Activated CD4-positive, alpha-beta memory T cell treated with anti-CD3 and anti-CD28 coated beads, Interleukin-2, amount 10 ng/mL, durations not matched to agents 7 days and 5 days (primary cell): ENCODE measurements around the gene RIPK4. TPM values are rescaled to one million over a fixed set of nuclear protein-coding genes. Genes with fewer than 3 reads are reported as not detected.
"Not testable (repeated sequence)": the region's sequence is repeated elsewhere in the genome, so short reads cannot be mapped to it uniquely, and the experiment has no call there.

Experiments used
- CTCF ChIA-PET: fragments of 350-600 bp; sonication (Branson Sonifier 250); formaldehyde crosslinking; loops from one replicate; lab custom pipeline; 2021; ENCODE audit warnings: antibody characterized with exemption, inconsistent platforms; lab: Charles Lee
- POLR2A ChIA-PET: fragments of 350-600 bp; sonication (Branson Sonifier 250); formaldehyde crosslinking; loops from one replicate; lab custom pipeline; 2021; ENCODE audit warnings: antibody characterized with exemption; lab: Charles Lee
- DNase-seq: peaks from one replicate; pipeline ENCODE4 v3.0.0-alpha.2; 2020
- H3K27ac Mint-ChIP-seq: one replicate; pipeline ENCODE4 v1.8.0; 2021; ENCODE audit warnings: mild to moderate bottlenecking, mixed read lengths
- H3K27me3 Mint-ChIP-seq: one replicate; pipeline ENCODE4 v1.8.0; 2021; ENCODE audit warnings: mixed read lengths
- H3K36me3 Mint-ChIP-seq: one replicate; pipeline ENCODE4 v1.8.0; 2021; ENCODE audit warnings: low read depth, mixed read lengths
- H3K4me1 Mint-ChIP-seq: one replicate; pipeline ENCODE4 v1.8.0; 2021; ENCODE audit warnings: mixed read lengths
- H3K4me3 Mint-ChIP-seq: one replicate; pipeline ENCODE4 v1.8.0; 2021; ENCODE audit warnings: mild to moderate bottlenecking, mixed read lengths
- H3K9me3 Mint-ChIP-seq: one replicate; pipeline ENCODE4 v1.8.0; 2021; ENCODE audit warnings: mixed read lengths
- total RNA-seq, 2 experiments: library from RNA; stranded (reverse); gene quantifications; one replicate each; pipeline ENCODE4 v1.2.3, GENCODE V29; 2021

RIPK4 gene
- total RNA-seq, 2 experiments from 2014 or later = not detected

DNA sequence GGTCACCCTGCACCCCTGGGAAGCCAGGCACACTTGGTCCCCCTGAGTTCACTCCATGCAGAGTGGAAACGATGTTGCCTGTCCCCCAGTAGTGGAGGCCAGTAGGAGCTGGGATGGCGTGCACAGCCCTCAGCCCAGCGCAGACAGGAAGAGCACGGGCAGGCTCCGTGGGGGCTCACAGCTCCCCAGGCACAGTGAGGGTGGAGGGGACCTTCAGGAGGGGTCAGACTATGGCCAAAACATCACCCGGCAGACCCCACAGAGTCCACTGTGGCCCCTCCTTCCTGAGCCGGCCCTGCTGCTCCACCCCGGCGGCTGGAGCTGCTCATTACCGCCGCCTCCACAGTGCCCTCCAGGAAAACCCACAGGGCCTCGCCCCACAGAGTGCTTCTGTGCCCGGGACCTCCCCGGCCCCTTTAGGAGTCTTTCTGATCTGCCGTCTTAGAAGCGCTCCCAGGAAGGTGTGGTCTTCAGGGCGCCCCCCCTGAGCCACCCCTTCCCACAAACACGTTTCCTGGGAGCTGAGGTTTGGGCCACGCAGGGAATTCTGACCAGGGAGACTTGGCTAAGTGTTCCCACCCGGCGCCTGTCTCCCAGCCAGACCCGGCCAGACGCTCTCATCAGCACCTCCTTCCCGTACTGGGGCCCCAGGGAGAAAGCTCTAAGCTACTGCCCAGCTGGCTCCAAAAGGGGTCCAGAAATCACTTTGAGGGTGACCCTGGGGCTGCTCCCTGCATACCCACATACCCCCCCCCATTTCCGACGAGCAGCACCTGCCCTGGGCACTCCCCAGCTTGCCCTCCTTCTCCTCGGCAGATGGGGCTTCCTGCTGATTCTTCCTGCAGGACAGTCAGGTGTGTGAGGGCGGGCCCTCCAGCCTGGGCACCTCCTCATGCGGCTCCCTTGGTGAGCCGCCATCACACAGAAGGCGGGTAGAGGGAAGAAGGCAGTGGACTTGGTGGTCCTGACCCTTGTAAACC is 38.8 kb downstream of the RIPK4 start:
- Mint-ChIP-seq H3K9me3 (no peaks in the 10 kb centered on the region), H3K36me3 (no peaks in the 10 kb centered on the region), H3K4me1 (no peaks in the 10 kb centered on the region), H3K27ac (no peak overlapping the region), H3K27me3 (peaks cover 45% of the 10 kb centered on the region), H3K4me3 (no peak overlapping the region)
- POLR2A ChIA-PET = no interaction called here
- no peak for DNase-seq
- CTCF ChIA-PET = no interaction called here

DNA sequence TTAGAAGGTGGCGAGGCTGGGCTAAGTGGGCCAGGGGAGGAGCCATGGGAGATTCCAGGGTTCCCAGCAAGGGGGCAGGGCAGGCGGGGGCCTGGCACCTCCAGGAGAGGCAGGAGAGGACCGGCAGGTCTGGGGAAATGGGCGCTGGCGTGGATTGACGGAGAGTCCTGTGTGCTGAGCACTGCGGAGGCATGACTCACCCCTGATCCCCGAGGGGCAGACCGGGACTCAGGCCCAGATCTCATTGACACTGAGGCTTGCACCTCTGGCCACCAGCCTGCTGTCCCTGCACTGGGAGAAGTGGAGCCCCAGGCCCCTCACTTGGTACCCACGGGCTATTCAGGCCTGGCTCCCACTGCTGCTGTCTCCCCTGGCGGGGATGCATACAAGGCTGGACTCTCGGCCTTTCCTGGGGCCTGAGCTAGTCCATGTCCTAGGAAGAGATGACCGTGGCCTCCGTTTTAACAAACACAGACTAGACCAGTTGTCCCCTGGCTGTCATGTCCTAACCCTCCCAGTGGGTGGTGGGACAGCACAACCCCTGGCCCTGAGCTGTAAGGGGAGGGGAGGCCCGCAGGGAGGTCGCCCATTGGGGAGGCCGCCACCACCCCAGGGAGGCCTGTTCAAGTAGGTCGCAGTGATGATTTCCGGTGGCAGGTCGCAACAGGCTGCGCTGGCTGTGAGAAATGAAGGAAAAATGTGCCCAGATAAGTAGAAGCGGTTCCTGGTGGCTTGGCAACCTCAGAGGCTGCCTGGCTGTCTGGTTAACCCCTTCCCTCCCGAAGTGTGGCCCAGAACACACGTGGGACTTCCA is 39.7 kb downstream of the RIPK4 start:
- no peak overlapping the region for H3K4me3 Mint-ChIP-seq
- no peak for DNase-seq
- H3K27ac Mint-ChIP-seq = no peak overlapping the region
- H3K36me3 Mint-ChIP-seq = no peaks in the 10 kb centered on the region
- CTCF ChIA-PET = no interaction called here
- peaks cover 44% of the 10 kb centered on the region for H3K27me3 Mint-ChIP-seq
- H3K9me3 Mint-ChIP-seq = no peaks in the 10 kb centered on the region
- POLR2A ChIA-PET = no interaction called here
- H3K4me1 Mint-ChIP-seq = no peaks in the 10 kb centered on the region

DNA sequence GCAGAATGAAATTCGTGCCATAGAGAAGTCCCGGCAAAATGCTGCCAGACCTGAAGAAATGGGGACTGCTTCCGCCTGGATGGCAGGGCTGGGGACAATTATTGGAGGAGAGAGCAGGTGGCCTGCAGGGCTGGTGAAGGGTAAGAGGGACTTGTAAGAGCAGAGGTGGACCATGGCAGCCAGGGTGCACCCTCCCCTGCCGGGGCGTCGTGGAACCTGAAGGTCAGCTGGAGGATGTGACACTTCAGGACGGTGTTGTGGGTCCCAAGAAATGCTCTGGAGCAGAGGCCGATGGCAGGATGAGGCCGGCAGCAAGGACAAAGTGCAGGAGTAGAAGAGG is 40.3 kb downstream of the RIPK4 start:
- no peak overlapping the region for H3K27ac Mint-ChIP-seq
- H3K36me3 Mint-ChIP-seq = no peaks in the 10 kb centered on the region
- ChIA-PET CTCF (no interaction called here), POLR2A (no interaction called here)
- no peaks in the 10 kb centered on the region for H3K4me1 Mint-ChIP-seq
- H3K27me3 Mint-ChIP-seq = peaks cover 40% of the 10 kb centered on the region
- H3K9me3 Mint-ChIP-seq = no peaks in the 10 kb centered on the region
- no peak overlapping the region for H3K4me3 Mint-ChIP-seq
- DNase-seq = no peak

DNA sequence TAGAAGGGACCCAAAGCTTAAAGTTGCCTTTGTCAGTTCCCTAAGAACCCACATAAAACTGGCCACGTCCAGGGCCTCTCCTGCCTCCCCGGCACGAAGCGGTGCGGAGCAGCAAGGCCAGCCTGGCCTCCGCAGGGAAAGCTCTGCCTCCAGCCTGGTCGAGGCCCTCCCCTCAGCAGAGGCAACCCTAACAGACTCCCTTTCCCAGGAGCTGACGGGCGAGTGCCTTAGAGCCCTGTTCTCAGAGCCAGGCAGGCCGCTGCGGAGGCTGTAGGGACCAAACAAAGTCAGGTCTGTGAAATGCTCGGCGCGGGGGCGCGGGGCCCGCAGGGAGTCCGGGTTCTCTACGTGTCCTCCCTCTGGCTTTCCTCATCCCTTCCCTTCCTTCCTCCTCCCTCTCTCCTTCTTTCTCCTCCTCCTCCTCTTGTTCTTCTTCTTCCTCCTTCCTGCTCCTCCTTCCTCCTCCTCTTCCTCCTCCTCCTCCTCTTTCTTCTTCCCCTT is 40.7 kb downstream of the RIPK4 start:
- Mint-ChIP-seq H3K4me1 (no peaks in the 10 kb centered on the region), H3K27me3 (peaks cover 38% of the 10 kb centered on the region), H3K36me3 (no peaks in the 10 kb centered on the region), H3K9me3 (no peaks in the 10 kb centered on the region), H3K27ac (no peak overlapping the region), H3K4me3 (no peak overlapping the region)
- ChIA-PET CTCF (no interaction called here), POLR2A (no interaction called here)
- no peak for DNase-seq

DNA sequence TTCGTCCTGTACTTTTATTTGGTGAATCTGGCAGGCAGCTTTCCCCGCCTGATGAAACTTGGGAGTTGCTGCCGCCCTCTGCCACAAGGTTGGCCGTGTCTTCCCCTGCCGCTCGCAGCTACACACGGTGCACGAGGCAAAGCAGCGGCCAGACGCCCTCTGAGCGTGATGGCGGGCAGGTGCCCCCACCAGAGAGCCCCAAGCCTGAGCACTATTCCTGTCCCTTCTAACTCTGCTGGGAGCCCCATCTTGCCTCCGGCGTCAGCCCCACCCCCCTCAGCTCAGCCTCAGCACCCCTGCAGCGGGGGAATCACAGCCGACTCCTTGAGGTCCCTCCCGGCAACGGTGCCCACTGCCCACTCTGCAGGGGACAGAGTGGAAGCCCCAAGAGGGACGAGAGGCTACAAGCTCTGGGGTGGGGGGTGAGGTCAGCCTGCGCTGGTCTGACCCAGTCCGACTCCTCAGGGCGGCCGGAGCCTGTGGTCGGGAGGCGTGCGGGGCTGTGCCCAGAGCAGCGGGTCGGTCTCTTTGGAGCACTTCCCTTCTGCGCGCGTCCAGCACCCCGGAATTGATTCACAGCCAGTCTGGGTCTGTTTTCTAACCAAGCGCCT is 41.3 kb downstream of the RIPK4 start:
- Mint-ChIP-seq H3K4me3 (no peak overlapping the region), H3K27me3 (peaks cover 32% of the 10 kb centered on the region), H3K4me1 (no peaks in the 10 kb centered on the region), H3K9me3 (no peaks in the 10 kb centered on the region), H3K27ac (no peak overlapping the region), H3K36me3 (no peaks in the 10 kb centered on the region)
- ChIA-PET CTCF (no interaction called here), POLR2A (no interaction called here)
- no peak for DNase-seq

DNA sequence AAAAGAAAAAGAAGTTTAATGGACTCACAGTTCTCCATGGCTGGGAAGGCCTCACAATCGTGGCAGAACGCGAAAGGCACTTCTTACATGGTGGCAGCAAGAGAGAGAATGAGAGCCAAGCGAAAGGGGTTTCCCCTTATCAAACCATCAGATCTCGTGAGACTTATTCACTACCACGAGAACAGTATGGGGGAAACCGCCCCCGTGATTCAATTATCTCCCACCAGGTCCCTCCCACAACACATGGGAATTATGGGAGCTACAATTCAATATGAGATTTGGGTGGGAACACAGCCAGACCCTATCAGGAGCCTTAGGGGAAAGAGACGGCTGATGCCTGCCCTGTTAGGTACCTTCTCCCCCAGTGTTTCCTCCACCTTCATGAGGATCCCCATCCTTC is 43.0 kb downstream of the RIPK4 start:
- H3K27ac Mint-ChIP-seq, CTCF ChIA-PET, H3K36me3 Mint-ChIP-seq: not testable (repeated sequence)

DNA sequence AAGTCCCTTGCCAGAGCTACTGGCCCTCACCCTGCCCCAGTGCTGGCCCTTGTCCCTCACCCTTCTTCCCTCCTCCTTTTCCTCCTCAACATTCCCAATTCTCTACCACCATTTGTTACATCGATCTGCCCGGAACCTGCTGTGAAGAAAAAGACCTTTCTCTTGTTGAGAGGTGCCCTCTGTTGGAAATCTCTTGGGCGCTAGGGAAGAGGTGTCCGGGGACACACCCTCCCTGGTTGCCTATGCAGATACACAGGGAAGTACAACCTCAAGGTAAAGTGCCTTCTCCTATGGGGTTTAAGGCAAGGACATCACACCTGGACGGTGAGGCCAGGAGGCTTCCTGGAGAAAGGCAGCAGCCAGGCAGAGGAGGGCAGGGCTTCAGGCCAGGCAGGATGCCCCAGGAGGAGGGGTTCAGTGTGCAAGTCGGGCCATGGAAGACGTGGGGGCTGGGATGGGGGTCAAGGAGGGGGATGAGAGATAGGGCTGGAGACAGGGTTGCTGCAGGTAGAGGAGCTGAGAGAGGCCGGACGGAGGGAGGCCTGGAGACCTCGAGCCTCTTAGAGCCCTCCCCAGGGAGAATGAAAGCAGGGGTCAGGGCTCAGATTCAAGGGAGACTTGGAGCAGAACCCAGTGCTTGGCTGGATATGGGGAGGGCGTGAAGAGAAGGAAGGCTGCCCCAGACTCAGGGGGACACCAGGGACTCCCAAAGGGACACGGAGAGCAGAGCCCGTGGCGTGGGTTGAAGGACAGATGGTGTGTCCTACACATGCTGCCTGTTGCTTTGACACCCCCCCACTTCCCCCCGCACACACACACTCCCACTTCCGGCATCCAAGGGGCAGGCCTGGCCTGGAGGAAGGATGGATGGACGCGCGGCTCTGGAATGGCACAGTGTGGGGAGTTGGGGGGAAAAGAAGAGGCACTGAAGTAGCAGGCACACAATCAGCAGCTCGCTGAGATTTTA is 44.5 kb downstream of the RIPK4 start:
- CTCF ChIA-PET = no interaction called here
- POLR2A ChIA-PET = no interaction called here
- no peak for DNase-seq
- no peaks in the 10 kb centered on the region for H3K4me1 Mint-ChIP-seq
- H3K9me3 Mint-ChIP-seq = no peaks in the 10 kb centered on the region
- H3K27ac Mint-ChIP-seq = no peak overlapping the region
- H3K4me3 Mint-ChIP-seq = no peak overlapping the region
- H3K27me3 Mint-ChIP-seq = peaks cover 26% of the 10 kb centered on the region
- H3K36me3 Mint-ChIP-seq = no peaks in the 10 kb centered on the region

More for the DNA sequence above, 43.0 kb downstream of the RIPK4 start:
- H3K4me1 Mint-ChIP-seq, H3K4me3 Mint-ChIP-seq, POLR2A ChIA-PET, DNase-seq, H3K9me3 Mint-ChIP-seq: not testable (repeated sequence)
- H3K27me3 Mint-ChIP-seq = peaks cover 30% of the 10 kb centered on the region

DNA sequence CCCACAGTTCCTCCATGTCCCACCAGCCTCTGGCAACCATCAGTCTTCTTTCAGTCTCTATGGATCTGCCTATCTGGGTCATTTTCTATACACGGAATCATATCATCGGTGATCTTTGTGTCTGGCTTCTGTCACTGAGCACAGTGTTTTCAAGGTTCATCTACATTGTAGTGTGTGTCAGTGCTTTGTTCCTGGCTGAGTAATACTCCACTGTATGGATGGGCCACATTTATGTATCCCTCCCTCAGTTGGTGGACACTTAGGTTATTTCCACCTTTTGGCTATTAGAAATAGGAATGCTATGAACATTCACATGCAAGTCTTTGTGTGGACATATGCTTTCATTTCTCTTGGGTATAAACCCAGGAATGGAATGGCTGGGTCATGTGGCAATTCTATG is 46.6 kb downstream of the RIPK4 start:
- Mint-ChIP-seq H3K27ac (no peak overlapping the region), H3K4me1 (no peaks in the 10 kb centered on the region), H3K27me3 (peaks cover 8% of the 10 kb centered on the region), H3K36me3 (no peaks in the 10 kb centered on the region), H3K9me3 (no peaks in the 10 kb centered on the region), H3K4me3 (no peak overlapping the region)
- ChIA-PET POLR2A (no interaction called here), CTCF (no interaction called here)
- DNase-seq = no peak

DNA sequence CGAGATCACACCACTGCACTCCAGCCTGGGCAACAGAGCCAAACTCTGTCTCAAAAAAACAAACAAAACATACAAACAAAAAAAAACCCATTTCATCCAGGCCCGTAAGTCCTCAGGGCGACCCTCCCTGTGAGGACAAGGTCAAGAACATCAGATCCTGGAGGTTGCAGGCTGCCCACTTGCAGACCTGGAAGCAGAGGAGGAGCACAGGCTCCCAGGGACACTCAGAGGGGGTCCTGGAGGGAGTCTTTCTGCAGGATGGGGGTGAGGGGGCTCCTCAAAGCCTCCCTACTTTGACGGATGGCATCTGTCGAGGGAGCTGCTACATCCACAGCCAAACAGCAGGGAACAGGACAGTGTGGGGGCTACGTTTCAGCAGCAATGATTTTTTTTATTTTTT is 47.2 kb downstream of the RIPK4 start:
- no peaks in the 10 kb centered on the region for H3K9me3 Mint-ChIP-seq
- no peak overlapping the region for H3K4me3 Mint-ChIP-seq
- no peak for DNase-seq
- peaks cover 7% of the 10 kb centered on the region for H3K27me3 Mint-ChIP-seq
- H3K4me1 Mint-ChIP-seq = no peaks in the 10 kb centered on the region
- ChIA-PET POLR2A (no interaction called here), CTCF (no interaction called here)
- no peak overlapping the region for H3K27ac Mint-ChIP-seq
- H3K36me3 Mint-ChIP-seq = no peaks in the 10 kb centered on the region

DNA sequence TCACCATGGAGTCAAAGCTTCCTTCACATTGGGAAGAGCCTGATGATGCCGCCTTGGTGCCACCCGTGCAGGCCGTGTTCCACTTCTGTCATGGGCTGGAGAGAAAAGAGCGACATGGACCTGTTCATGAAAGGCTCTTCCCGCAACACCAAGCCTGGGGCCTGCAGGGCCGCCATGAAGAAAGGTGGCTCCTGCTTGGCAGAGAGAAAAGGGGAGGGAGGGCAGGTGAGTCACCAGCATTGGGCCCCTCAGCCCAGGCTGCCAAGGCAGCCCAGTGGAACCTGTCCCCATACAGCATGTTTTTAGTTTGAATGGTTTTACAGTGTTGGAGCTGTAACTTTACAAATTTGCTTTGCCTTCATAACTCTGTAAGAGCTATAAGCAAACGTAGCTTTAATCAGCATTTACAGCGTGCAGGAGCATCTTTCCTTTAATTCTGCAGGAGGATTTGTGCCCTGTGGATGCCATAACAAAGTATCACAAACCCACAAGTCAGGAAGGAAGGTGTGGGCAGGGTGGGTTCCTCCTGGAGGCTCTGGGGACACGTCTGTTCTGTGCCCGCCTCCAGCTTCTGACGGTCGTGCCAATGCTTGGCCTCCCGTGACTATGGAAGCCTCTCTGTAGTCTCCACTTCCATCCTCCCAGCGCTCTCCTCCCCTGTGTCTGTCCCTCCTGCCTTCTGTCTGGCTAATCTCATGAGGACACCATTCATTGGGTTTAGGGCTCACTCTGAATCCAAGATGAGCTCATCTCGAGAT is 49.1 kb downstream of the RIPK4 start:
- Mint-ChIP-seq H3K9me3 (no peaks in the 10 kb centered on the region), H3K27ac (no peak overlapping the region), H3K27me3 (peaks cover 7% of the 10 kb centered on the region), H3K36me3 (no peaks in the 10 kb centered on the region), H3K4me3 (no peak overlapping the region), H3K4me1 (no peaks in the 10 kb centered on the region)
- ChIA-PET CTCF (no interaction called here), POLR2A (no interaction called here)
- no peak for DNase-seq

DNA sequence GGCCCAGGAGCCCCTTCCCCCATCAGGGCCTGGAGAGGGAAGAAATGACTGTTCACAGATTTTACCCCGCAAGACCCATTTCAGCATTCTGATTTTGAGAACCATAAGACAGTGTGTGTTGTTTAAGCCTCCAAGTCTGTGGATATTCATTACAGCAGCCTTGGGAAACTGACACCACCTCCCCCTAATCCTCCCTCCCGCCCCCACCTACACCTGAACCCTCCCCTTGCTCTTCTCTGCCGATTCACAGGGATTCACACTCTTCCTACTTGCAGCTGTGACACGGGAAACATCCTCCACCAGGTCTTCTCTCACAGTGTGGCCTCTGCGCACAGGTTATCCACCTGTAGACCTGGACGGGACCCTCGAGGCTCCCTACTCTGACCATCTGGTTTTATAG is 50.1 kb downstream of the RIPK4 start:
- Mint-ChIP-seq H3K27me3 (peaks cover 12% of the 10 kb centered on the region), H3K4me1 (no peaks in the 10 kb centered on the region), H3K27ac (no peak overlapping the region), H3K36me3 (no peaks in the 10 kb centered on the region), H3K4me3 (no peak overlapping the region), H3K9me3 (no peaks in the 10 kb centered on the region)
- POLR2A ChIA-PET = no interaction called here
- no peak for DNase-seq
- CTCF ChIA-PET = no interaction called here
